ENCODE results near the gene LDB2.

DNA sequence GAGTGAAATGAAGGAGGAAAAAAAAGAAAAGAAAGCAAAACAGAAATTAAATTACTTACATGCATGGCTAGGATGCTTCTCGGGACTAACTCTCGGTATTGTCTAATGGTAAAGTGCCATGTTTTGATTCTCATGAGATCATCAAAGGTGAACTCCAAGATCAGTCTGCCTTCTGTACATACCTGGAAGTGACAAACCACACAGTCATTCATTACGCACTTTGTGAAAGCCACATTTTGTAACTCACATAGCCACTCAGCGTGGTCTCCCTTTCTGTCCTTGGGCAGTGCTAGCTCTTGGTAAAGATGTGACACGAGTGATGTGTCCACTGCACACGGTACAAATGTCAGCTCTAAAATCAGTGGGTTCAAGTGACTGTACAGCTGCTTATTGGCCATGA lies 309.8 kb downstream of the LDB2 start:
- TF ChIP-seq SUZ12 (IDR thresholded peaks at IDR 0.05): no peak
- no peak for TF ChIP-seq FOXA1 (IDR thresholded peaks at IDR 0.05)
- TF ChIP-seq HDGF (IDR thresholded peaks at IDR 0.05; ENCODE audit: borderline replicate concordance): no peak
- TF ChIP-seq SP1 (IDR thresholded peaks at IDR 0.05): no peak
- no peak for TF ChIP-seq L3MBTL2 (conservative IDR thresholded peaks at IDR 0.05)
- no peak for TF ChIP-seq ARNT (IDR thresholded peaks at IDR 0.05)
- TF ChIP-seq BHLHE40 (IDR thresholded peaks at IDR 0.05; ENCODE audit: borderline replicate concordance): no peak
- TF ChIP-seq FOXM1 (IDR thresholded peaks at IDR 0.05; ENCODE audit: borderline replicate concordance): no peak
- no peak for TF ChIP-seq ELF4 (IDR thresholded peaks at IDR 0.05)
- no peak for TF ChIP-seq ZNF384 (IDR thresholded peaks at IDR 0.05)
- TF ChIP-seq FOXK2 (IDR thresholded peaks at IDR 0.05): no peak
- no peak for TF ChIP-seq TARDBP (IDR thresholded peaks at IDR 0.05)
- no peak for TF ChIP-seq NFRKB (IDR thresholded peaks at IDR 0.05)
- no peak for TF ChIP-seq LEF1 (IDR thresholded peaks at IDR 0.05; ENCODE audit: borderline replicate concordance)
